Measurements from ENCODE around the gene LMX1B.

Gene LMX1B

DNA sequence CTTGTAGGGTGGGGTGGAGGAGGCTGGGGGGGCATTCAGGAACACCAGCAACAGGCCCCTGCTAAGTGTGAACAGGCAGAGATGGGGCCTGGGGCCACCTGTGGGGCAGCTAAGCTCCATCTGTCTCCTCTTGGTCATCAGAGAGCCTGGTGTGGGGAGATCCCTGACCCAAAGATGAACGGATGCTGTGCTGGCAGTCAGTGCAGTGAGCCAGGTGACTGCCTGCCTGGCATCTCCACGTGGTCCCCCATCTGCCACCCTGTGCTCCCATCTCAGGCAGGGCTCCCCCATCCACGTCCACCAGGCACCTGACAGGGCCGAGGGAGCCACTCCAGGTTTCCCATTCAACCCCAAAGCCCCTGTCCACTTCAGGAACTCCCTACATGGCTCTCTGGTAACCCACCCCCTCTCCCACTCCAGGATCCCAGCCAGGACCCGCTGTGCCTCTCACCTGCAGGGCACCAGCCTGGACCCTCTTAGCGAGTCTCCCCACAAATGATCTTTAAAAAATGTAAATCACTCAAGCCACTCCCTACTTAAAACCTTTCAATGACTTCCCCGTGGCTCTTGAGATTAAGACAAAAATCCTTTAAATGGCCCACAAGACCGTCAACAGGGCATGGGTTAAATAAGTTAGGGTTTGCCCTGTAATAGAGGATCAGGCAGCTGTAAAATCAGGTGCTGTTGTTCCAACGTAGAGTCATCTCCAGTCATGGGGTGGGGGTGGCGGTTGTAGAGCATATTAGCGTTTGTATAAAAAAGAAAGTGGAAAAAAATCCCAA is 60.8 kb downstream of the LMX1B start:
- TF ChIP-seq BACH2 (CRISPR knock-in tag; IDR thresholded peaks at IDR 0.05; ENCODE audit: borderline replicate concordance) (no peak), GLIS3 (CRISPR knock-in tag; IDR thresholded peaks at IDR 0.05) (no peak), ZNF70 (CRISPR knock-in tag; IDR thresholded peaks at IDR 0.05) (no peak), ISL1 (CRISPR knock-in tag; IDR thresholded peaks at IDR 0.05) (no peak), PPARA (CRISPR knock-in tag; IDR thresholded peaks at IDR 0.05; ENCODE audit: borderline replicate concordance) (no peak), ESRRG (CRISPR knock-in tag; IDR thresholded peaks at IDR 0.05) (no peak), ZFP3 (CRISPR knock-in tag; IDR thresholded peaks at IDR 0.05) (no peak), TOX (CRISPR knock-in tag; IDR thresholded peaks at IDR 0.05; ENCODE audit: borderline replicate concordance) (no peak), CSDC2 (CRISPR knock-in tag; IDR thresholded peaks at IDR 0.05) (no peak), SNAI2 (CRISPR knock-in tag; IDR thresholded peaks at IDR 0.05) (no peak), CSRNP3 (CRISPR knock-in tag; IDR thresholded peaks at IDR 0.05) (no peak), ZC3H10 (CRISPR knock-in tag; IDR thresholded peaks at IDR 0.05) (no peak), TCF4 (CRISPR knock-in tag; IDR thresholded peaks at IDR 0.05; ENCODE audit: borderline replicate concordance) (no peak)
- TF ChIP-seq, protein P1, sequence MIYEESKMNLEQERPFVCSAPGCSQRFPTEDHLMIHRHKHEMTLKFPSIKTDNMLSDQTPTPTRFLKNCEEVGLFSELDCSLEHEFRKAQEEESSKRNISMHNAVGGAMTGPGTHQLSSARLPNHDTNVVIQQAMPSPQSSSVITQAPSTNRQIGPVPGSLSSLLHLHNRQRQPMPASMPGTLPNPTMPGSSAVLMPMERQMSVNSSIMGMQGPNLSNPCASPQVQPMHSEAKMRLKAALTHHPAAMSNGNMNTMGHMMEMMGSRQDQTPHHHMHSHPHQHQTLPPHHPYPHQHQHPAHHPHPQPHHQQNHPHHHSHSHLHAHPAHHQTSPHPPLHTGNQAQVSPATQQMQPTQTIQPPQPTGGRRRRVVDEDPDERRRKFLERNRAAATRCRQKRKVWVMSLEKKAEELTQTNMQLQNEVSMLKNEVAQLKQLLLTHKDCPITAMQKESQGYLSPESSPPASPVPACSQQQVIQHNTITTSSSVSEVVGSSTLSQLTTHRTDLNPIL (CRISPR knock-in tag; IDR thresholded peaks at IDR 0.05; ENCODE audit: low read depth), result no peak
- TF ChIP-seq, protein P2, sequence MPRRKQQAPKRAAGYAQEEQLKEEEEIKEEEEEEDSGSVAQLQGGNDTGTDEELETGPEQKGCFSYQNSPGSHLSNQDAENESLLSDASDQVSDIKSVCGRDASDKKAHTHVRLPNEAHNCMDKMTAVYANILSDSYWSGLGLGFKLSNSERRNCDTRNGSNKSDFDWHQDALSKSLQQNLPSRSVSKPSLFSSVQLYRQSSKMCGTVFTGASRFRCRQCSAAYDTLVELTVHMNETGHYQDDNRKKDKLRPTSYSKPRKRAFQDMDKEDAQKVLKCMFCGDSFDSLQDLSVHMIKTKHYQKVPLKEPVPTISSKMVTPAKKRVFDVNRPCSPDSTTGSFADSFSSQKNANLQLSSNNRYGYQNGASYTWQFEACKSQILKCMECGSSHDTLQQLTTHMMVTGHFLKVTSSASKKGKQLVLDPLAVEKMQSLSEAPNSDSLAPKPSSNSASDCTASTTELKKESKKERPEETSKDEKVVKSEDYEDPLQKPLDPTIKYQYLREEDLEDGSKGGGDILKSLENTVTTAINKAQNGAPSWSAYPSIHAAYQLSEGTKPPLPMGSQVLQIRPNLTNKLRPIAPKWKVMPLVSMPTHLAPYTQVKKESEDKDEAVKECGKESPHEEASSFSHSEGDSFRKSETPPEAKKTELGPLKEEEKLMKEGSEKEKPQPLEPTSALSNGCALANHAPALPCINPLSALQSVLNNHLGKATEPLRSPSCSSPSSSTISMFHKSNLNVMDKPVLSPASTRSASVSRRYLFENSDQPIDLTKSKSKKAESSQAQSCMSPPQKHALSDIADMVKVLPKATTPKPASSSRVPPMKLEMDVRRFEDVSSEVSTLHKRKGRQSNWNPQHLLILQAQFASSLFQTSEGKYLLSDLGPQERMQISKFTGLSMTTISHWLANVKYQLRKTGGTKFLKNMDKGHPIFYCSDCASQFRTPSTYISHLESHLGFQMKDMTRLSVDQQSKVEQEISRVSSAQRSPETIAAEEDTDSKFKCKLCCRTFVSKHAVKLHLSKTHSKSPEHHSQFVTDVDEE (CRISPR knock-in tag; IDR thresholded peaks at IDR 0.05), result no peak
- TF ChIP-seq, protein P3, sequence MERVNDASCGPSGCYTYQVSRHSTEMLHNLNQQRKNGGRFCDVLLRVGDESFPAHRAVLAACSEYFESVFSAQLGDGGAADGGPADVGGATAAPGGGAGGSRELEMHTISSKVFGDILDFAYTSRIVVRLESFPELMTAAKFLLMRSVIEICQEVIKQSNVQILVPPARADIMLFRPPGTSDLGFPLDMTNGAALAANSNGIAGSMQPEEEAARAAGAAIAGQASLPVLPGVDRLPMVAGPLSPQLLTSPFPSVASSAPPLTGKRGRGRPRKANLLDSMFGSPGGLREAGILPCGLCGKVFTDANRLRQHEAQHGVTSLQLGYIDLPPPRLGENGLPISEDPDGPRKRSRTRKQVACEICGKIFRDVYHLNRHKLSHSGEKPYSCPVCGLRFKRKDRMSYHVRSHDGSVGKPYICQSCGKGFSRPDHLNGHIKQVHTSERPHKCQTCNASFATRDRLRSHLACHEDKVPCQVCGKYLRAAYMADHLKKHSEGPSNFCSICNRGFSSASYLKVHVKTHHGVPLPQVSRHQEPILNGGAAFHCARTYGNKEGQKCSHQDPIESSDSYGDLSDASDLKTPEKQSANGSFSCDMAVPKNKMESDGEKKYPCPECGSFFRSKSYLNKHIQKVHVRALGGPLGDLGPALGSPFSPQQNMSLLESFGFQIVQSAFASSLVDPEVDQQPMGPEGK (CRISPR knock-in tag; IDR thresholded peaks at IDR 0.05; ENCODE audit: borderline replicate concordance), result no peak
- TF ChIP-seq, protein P4, sequence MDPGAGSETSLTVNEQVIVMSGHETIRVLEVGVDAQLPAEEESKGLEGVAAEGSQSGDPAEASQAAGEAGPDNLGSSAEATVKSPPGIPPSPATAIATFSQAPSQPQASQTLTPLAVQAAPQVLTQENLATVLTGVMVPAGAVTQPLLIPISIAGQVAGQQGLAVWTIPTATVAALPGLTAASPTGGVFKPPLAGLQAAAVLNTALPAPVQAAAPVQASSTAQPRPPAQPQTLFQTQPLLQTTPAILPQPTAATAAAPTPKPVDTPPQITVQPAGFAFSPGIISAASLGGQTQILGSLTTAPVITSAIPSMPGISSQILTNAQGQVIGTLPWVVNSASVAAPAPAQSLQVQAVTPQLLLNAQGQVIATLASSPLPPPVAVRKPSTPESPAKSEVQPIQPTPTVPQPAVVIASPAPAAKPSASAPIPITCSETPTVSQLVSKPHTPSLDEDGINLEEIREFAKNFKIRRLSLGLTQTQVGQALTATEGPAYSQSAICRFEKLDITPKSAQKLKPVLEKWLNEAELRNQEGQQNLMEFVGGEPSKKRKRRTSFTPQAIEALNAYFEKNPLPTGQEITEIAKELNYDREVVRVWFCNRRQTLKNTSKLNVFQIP (CRISPR knock-in tag; IDR thresholded peaks at IDR 0.05; ENCODE audit: borderline replicate concordance, low read depth), result no peak
- ATAC-seq, result no peak

DNA sequence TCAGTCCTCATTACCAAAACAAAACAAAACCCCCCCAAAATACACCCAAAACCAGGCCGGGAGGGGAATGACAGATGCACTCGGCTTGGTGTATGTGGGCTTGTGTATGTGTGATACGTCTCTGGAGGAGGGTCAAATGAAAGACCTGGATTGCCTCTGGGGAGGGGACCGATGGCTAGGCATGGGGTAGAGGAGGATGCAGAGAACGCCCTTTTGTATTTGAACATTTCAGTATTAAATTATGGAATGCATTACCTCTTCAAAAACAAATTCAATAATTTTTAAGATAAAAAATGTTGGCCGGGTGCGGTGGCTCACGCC is 61.4 kb downstream of the LMX1B start:
- ATAC-seq, result no peak
- no peak for TF ChIP-seq ZC3H10 (CRISPR knock-in tag; IDR thresholded peaks at IDR 0.05)
- no peak for TF ChIP-seq CSRNP3 (CRISPR knock-in tag; IDR thresholded peaks at IDR 0.05)
- no peak for TF ChIP-seq TOX (CRISPR knock-in tag; IDR thresholded peaks at IDR 0.05; ENCODE audit: borderline replicate concordance)
- TF ChIP-seq TCF4 (CRISPR knock-in tag; IDR thresholded peaks at IDR 0.05; ENCODE audit: borderline replicate concordance), result no peak
- no peak for TF ChIP-seq ZFP30 (CRISPR knock-in tag; IDR thresholded peaks at IDR 0.05)
- no peak for TF ChIP-seq ZNF8 (CRISPR knock-in tag; IDR thresholded peaks at IDR 0.05)
- no peak for TF ChIP-seq ISL1 (CRISPR knock-in tag; IDR thresholded peaks at IDR 0.05)
- TF ChIP-seq ZNF565 (CRISPR knock-in tag; conservative IDR thresholded peaks at IDR 0.05; ENCODE audit: low read depth), result no peak
- TF ChIP-seq GLIS3 (CRISPR knock-in tag; IDR thresholded peaks at IDR 0.05), result no peak
- TF ChIP-seq, protein P1 (CRISPR knock-in tag; IDR thresholded peaks at IDR 0.05; ENCODE audit: low read depth), result no peak
- TF ChIP-seq OSR1 (CRISPR knock-in tag; IDR thresholded peaks at IDR 0.05), result no peak
- TF ChIP-seq, protein P3 (CRISPR knock-in tag; IDR thresholded peaks at IDR 0.05; ENCODE audit: borderline replicate concordance), result no peak
- no peak for TF ChIP-seq ZFP3 (CRISPR knock-in tag; IDR thresholded peaks at IDR 0.05)

All from SK-N-SH treated with all-trans-retinoic acid at 6 μM for 48 hours (cell line).